ENCODE data around the gene SLC15A2.

Gene SLC15A2

GRCh38 chr3:121962443-121962842 is 68.2 kb downstream of the SLC15A2 start:
- DNase-seq (ENCODE audit: low read depth) = no peak
- H3K4me3 ChIP-seq (ENCODE audit: low read depth, low read length) = no peak overlapping the region
- TF ChIP-seq, protein P1, sequence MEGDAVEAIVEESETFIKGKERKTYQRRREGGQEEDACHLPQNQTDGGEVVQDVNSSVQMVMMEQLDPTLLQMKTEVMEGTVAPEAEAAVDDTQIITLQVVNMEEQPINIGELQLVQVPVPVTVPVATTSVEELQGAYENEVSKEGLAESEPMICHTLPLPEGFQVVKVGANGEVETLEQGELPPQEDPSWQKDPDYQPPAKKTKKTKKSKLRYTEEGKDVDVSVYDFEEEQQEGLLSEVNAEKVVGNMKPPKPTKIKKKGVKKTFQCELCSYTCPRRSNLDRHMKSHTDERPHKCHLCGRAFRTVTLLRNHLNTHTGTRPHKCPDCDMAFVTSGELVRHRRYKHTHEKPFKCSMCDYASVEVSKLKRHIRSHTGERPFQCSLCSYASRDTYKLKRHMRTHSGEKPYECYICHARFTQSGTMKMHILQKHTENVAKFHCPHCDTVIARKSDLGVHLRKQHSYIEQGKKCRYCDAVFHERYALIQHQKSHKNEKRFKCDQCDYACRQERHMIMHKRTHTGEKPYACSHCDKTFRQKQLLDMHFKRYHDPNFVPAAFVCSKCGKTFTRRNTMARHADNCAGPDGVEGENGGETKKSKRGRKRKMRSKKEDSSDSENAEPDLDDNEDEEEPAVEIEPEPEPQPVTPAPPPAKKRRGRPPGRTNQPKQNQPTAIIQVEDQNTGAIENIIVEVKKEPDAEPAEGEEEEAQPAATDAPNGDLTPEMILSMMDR (IDR thresholded peaks at IDR 0.05; ENCODE audit: low read depth, low read length) = no peak
- TF ChIP-seq MAX (IDR thresholded peaks at IDR 0.05; ENCODE audit: low read depth, low read length) (no peak), POLR2A (IDR thresholded peaks at IDR 0.05; ENCODE audit: extremely low read depth, insufficient read length) (no peak), MYC (IDR thresholded peaks at IDR 0.05; ENCODE audit: low read depth, low read length) (no peak)

DNA sequence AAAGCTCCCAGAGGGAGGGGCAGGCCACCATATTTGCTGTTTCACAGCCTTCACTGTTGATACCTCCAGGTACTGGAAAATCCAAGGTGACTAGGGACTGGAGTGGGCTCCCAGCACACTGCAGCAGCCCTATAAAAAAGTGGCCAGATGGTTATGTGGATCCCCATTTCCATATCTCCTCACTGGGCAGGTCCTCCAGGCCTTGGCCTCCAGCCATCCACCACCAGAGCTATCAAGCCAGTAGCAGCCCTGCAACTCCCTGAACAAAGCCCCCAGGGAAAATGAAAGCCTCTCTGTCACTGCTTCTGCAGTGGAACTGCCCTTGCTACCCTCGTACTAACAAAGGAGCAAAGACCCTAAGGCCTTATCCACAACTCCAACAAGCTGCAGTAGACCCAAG is 69.4 kb downstream of the SLC15A2 start:
- TF ChIP-seq MAX (IDR thresholded peaks at IDR 0.05; ENCODE audit: low read depth, low read length) (no peak), MYC (IDR thresholded peaks at IDR 0.05; ENCODE audit: low read depth, low read length) (no peak), POLR2A (IDR thresholded peaks at IDR 0.05; ENCODE audit: extremely low read depth, insufficient read length) (no peak)
- TF ChIP-seq, protein P1 (IDR thresholded peaks at IDR 0.05; ENCODE audit: low read depth, low read length) = no peak
- DNase-seq (ENCODE audit: low read depth) = no peak
- no peak overlapping the region for H3K4me3 ChIP-seq (ENCODE audit: low read depth, low read length)

GRCh38 chr3:121969631-121970030 is 75.4 kb downstream of the SLC15A2 start:
- TF ChIP-seq POLR2A (IDR thresholded peaks at IDR 0.05; ENCODE audit: extremely low read depth, insufficient read length) (no peak), MYC (IDR thresholded peaks at IDR 0.05; ENCODE audit: low read depth, low read length) (no peak), MAX (IDR thresholded peaks at IDR 0.05; ENCODE audit: low read depth, low read length) (no peak)
- TF ChIP-seq, protein P1 (IDR thresholded peaks at IDR 0.05; ENCODE audit: low read depth, low read length) = no peak
- H3K4me3 ChIP-seq (ENCODE audit: low read depth, low read length) = no peak overlapping the region
- no peak for DNase-seq (ENCODE audit: low read depth)

- TF ChIP-seq MYC (IDR thresholded peaks at IDR 0.05; ENCODE audit: low read depth, low read length) (no peak), POLR2A (IDR thresholded peaks at IDR 0.05; ENCODE audit: extremely low read depth, insufficient read length) (no peak), MAX (IDR thresholded peaks at IDR 0.05; ENCODE audit: low read depth, low read length) (no peak)
- TF ChIP-seq, protein P1 (IDR thresholded peaks at IDR 0.05; ENCODE audit: low read depth, low read length) = no peak
- DNase-seq (ENCODE audit: low read depth) = no peak
- no peak overlapping the region for H3K4me3 ChIP-seq (ENCODE audit: low read depth, low read length)
Observed at GRCh38 chr3:121970047-121970446, 75.8 kb downstream of the SLC15A2 start.

DNA sequence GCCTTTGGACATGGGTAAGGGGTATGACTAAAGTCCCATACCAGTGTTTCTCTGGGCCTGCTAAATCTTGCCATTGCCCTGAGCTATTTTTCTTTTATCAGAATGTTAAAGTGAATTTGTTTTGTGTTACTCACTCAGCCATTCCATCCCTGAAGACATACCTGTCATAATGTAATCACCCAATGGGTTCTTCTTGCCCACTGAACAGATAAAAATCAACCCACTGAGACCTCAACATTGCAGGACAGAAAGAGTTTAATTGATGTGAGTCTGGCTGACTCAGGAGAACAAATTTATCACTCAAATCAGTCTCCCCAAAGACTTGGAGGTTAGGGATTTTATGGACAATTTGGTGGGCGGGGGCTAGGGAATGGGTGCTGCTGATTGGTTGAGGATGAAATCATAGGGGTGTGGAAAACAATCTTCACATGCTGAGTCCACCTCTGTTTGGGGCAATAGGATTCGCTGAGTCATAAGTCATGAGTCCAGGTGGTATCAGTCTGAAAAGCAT is 80.5 kb downstream of the SLC15A2 start:
- no peak for DNase-seq (ENCODE audit: low read depth)
- H3K4me3 ChIP-seq (ENCODE audit: low read depth, low read length) = no peak overlapping the region
- TF ChIP-seq POLR2A (IDR thresholded peaks at IDR 0.05; ENCODE audit: extremely low read depth, insufficient read length) = no peak
- TF ChIP-seq MAX (IDR thresholded peaks at IDR 0.05; ENCODE audit: low read depth, low read length) = no peak
- TF ChIP-seq, protein P1 (IDR thresholded peaks at IDR 0.05; ENCODE audit: low read depth, low read length) = no peak
- no peak for TF ChIP-seq MYC (IDR thresholded peaks at IDR 0.05; ENCODE audit: low read depth, low read length)

Data from NB4 (cell line).